CD4-positive, alpha-beta T cell treated with Interferon gamma for 1 hour (primary cell): ENCODE measurements around the gene CD58.
"Not testable (repeated sequence)": the region's sequence is repeated elsewhere in the genome, so short reads cannot be mapped to it uniquely, and the experiment has no call there.

Source experiments
- DNase-seq: peaks from one replicate; pipeline ENCODE4 v3.0.0-alpha.2; 2020

The CD58 gene

DNA sequence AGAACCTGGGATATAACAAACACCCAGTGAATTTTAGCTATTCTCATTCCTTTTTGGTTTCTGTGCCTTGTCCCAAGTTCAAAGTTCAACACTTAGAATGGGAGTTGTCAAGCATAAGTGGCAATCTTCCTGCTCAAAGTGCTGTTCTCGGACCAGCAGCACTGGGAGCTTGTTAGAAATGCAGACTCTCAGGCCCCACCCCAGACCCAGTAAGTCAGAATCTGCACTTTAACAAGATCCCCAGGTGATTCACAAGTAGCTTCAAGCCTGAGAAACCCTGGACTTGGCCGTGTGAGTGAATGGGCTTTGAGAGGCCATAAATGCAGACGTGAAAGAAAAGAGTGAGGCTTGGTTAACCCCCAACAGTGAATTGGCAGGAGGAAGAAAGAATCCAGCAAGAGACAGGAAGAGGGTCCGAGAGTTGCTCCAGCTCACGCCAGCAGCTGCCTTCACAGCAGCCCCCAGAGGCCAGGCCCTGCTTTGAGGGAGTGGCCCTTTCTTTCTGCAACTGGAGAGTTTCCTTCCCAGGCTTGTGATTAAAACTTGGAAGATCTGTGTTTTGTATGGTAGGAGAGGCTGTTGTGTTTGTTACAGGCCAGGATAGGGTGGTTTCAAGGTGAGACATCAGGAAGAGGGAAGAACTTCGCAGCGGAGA is 21.3 kb upstream of the CD58 start:
- not testable (repeated sequence) for DNase-seq

DNA sequence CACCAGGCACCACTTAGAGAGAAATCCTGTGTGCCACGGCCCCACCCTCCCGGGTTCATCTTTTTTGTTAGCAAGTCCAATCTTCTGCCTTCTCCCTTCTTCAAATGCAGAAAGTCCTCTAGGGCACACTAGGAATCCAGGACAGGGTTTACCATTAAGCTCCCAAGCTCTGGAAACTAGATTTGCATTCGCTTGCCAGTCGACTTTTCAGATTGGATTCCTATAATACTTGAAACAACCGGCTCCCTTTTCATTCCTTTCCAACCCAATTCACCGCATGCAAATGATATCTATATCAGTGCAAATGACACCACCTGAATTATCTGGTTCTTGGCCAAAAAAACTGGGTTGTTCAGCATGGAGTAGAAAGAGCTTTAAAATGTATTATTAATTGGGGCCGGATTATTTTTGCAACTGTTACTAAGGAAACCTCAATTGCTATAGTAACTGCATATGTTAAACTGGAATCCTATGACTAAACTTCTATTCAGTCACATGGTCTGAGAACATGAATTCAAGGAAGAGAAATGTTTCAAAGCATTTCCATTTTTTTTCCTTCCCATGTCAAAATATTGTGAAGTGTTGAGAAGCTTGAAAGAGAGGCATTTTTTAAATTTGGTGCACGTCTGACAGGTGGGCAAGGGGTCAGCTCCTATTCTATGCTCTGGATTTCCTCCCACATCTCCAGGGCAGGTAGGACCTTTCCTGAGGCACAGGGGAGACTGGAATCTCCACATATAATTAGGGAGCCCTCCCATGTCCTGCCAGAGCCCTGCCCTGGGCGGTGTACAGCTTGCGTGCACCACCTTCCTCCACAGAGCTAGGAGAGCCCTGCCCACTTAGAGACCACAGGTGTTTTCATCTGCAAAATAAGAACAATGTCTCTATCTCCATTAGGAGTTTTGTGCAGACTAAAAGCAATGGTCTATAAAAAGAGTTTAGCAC is 20.5 kb upstream of the CD58 start:
- not testable (repeated sequence) for DNase-seq

DNA sequence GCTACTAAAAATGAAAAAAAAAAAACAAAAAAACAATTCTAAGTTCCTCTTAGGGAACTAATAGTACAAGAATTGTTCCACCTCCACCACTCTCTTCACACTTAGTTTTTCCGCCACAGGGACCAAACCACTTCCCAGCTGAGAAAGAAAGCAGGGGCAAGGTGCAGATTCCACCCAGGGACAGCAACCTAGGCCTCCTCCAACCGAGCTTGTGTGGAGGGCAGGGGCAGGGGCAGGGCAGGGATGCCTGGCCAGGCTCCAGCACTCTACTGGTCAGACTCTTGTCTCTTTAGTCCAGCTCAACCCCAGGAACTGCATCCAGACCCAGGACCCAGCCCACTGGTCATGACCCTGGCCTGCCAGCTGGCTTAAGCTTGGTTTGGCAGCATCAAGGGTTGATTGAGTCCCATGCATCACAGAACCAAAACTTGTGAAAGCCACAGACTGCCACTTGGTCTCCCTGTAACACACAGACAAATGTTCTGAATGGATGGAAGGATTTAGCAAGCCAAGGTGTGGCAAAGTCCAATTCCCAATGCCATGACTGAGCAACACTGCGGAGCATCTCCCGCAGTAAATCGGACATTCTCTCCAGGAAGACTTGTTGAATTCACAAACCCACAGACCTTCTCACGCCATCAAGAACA is 19.7 kb upstream of the CD58 start:
- DNase-seq = not testable (repeated sequence)

DNA sequence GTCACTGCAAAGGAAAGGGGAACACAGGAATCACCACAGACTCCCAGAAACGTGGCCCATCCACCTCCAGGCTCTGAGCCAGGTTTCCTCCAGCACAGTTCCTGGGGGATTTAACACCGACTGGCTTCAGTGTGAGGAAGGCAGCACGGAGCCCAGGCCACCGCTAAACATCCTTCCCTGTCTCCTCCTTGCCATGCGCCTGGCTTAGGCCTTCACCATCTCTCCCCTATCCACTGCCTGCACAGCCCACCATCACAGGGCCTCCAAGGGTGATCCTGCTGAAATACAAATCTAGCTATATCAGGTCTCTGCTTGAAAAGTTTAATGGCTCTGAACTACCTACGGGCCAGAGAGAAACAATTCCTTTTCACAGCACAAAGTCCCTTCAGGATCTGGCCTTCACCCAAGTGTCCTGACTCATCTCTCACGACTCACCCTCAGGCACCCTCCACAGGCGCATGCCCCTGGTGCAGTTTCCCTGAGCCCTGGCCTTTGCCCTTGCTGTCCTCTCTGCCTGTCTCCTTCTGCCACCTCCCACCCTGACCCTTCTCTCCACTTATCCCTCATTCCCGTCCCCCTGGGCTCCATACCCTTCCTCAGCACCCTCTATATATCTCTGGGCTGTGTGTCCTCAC is 18.4 kb upstream of the CD58 start:
- DNase-seq = not testable (repeated sequence)

DNA sequence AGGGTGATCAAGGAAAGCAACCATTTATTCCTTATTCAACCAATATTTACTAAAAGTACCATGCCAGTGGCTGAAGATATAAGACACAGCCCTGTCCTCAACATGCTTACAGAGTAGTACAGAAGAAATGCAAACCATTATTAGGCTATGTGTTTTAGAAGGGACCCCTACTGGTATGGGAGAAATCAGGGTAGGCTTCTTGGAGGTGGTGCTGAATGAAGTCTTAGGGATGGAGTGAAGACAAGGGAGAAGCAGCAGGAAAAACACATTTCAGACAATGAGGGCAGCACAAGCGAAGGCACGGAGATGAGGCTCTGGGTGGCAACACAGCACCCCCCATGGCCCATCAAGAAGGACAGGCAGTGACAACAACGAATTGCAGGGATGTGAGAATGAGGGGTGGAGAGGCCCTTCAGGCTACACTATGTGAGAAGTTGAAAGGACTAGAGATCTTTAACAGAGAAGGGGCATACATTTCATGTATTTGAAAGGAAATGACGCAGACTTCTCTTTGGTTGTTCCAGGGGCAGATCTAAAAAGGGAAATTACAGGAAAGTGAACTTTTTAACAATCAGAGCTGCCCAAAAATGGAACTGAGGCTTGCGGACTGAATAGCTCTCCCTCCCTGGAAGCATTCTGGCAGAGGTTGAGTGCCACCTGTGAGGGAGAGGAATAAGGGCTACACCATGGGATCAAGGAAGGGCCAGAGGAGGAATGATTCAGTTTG is 16.8 kb upstream of the CD58 start:
- DNase-seq = no peak

GRCh38 chr1:116586741-116587143 is 15.9 kb upstream of the CD58 start:
- DNase-seq = no peak

DNA sequence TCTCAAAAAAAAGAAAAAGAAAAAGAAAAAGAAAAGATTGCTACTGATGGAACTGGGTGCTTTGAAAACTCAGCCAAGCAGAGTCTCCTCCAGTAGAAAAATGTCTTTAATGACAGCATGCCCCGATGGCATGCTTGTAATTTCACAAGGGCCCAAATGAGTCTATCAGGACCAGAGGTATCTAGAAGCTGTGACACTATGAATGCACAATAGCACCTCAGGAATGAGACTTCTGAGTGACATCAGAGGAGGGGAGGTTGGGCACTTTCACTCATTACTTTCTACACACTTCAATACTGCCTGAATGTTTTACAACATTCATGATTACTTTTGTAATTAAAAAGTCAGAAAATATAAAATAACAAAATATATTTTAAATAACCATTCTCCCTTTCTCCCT is 15.1 kb upstream of the CD58 start:
- DNase-seq = no peak

DNA sequence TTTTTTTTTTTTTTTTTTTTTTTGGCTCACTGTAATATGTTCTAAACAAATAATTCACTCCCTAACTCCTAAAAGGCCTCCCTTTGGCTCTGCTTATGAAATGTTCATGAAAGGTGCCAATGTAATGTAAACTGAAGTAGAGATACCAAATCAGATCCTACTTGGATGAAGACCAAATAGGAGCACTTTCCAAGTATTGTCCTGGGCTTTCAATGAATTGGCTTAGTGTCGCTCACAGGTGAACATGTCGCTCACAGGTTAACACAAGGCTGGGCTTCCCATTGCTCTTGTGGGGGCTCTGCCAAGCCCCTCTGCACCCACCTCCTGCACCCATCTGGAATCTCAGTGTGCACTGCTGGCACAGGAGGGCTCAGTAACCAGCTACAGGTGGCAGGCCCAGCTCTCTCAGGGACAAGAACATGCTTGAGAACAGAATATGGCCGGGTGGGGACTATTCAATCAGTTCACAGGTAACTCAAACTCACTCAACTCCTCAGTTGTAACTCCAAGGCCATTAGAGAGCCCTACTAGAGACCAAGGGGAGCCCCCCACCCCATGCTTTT is 10.6 kb upstream of the CD58 start:
- no peak for DNase-seq

DNA sequence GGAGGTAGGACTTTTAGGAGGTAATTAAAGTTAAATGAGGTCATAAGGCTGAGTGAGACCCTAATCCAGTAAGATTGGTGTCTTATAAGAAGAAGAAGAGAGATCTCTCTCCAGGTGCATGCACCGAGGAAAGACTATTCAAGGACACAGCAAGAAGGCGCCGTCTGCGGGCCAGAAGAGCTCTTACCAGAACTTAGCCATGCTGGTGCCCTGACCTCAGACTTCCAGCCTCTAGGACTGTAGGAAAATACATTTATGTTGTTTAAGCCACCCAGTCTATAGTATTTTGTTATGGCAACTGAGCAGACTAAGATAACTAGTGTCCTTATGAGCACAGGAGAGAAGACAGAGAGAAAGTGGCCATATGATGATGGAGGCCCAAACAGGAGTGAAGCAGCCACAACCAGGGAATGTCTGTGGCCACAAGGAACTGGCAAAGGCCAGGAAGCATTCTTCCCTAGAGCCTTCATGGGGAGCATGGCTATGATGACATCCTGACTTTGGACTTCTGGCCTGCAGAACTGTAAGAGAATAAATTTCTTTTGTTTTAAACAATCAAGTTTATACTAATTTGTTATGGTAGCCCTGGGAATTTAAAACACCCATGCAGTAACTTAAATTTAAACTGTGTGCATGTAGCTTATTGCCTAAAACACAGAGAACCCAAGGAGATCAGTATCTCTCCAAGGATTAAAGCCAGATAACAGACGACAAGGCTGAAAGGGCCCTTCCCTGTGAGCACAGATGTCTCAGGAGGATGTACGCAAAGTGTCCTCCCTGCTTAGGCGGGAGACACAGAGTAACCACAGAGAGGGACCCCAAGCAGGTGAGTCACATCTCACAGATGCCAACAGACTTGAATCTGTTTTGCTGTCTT is 9.9 kb upstream of the CD58 start:
- no peak for DNase-seq

GRCh38 chr1:116579259-116579875 is 8.5 kb upstream of the CD58 start:
- no peak for DNase-seq

GRCh38 chr1:116578581-116578980 is 7.8 kb upstream of the CD58 start:
- DNase-seq = no peak

DNA sequence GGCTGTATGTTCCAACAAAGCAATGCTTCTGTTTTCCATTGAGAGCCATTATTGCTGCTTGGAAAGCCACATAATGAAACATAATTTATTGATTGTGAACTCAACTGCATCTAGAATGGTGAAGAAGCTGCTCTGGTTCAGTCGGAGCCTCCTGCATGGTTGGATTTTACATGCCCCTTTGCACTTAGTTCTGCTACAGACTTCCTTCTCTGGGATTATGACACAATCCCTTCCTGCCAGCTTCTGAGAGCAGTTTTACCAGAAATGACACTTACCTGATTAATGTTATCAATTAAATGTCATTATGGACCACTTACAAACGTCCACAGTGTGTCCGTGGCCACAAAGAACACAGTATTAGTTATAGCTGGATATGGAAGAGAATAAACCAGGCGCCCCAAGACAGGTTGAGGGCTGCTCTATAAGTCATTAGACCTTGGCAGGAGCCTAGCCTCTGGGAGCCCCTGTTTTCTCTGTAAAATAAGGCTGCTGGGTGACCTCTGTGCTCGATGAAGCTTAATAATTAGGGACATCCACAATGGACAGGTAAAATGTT is 7.0 kb upstream of the CD58 start:
- DNase-seq = no peak

GRCh38 chr1:116574581-116575291 is 3.9 kb upstream of the CD58 start:
- peak; percentile 45 for DNase-seq

GRCh38 chr1:116573431-116574095 is 2.7 kb upstream of the CD58 start:
- DNase-seq = no peak

DNA sequence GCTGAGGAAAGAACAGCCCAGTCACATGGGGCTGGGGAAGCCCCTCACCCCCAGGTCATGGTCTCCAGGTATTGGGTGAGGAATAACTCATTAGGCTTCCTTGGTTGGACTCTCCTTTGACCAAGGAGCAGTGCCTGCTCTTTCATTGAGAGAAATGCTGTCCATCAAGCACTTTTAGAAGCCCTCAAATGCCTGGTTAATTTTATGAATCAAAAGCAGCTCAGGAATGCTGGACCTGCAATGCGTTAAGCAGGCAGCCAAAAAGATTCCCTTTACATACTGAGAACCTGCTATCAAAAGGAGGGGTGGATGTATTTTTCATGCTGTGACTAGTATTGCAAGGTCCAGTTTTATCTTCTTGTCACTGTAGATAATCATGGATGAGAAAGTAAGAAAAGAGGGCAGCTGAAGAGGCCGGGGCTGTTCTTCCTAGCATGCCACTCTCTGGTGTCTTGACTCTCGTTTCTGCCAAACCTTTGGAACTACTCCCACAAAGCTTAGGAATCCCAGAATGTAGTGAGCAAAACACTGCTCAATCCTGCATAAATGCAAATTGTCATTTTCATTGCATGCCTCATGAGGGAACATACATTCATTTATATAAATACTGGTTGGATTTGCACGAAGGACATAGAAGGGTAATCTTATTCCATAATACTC is 2.1 kb upstream of the CD58 start:
- DNase-seq = no peak

DNA sequence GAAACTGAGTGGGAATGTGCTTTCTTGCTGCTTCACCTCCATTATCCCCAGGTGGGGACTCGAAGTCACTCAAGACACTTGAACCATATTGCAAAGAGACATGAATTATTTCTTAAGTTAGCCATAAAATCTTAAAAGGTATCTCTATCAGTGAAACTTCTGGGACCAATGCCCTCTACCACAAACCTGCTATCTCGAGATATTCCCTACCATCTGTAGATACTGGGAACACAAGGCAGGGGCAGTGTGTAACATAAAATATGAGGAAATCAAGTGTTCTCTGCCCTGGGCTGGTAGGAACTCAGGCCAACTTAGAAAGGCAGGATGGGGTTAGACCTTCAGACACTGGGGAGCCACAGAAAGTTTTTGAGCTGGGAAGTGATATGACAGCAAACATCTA is 1.3 kb upstream of the CD58 start:
- DNase-seq = no peak

DNA sequence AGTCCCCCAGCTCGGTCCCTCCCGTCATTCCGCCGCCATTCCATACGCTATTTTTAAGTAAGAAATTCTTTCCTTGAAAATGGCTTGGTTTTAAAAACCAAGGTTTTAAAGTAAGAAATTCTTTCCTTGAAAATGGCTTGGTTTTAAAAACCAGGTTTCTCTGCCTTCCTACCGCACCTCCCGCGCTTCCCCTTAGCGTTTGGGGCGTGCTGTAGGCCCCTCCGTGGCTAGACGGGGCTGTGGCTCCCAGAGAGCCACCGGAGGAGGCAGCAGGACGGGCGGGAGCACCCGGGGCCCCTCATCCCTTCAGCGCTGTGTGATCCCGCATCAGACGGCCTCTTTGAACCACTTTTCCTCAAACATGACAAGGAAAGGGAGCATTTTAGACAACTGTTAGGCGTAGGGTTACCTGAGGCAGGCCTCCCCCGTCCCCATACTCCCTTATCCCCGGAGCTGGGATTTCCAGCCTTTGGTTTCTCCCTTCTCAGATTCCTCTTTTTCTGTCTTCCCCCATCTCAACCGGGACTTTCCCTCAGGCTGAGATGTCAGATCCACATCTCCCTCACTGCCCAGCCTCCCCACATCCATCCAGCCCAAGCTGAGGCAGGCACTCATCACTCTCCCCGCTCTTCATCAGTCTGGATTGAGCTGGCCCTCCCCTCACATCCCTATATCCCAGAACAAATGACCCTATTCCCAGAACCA is 541 bp upstream of the CD58 start:
- DNase-seq = peak; percentile 8
